Testis (tissue), 3 donors: ENCODE measurements around the gene ZNF18. TPM values are rescaled to one million over a fixed set of nuclear protein-coding genes. Genes with fewer than 3 reads are reported as not detected.
A peak's percentile ranks its signal among the peaks of the same experiment; 100 is the strongest.

Experiments
- DNase-seq: peaks from one replicate; pipeline ENCODE4 v3.0.0-alpha.2; 2019
- H3K27ac ChIP-seq, 2 donors: fragments of 200-600 bp; sonication (generic); one replicate each; pipeline ENCODE4 v1.5.1; 2019
- H3K27me3 ChIP-seq: fragments of 200-600 bp; sonication (generic); one replicate; pipeline ENCODE4 v1.5.1; 2019
- H3K36me3 ChIP-seq: fragments of 200-600 bp; sonication (generic); one replicate; pipeline ENCODE4 v1.5.1; 2017; ENCODE audit warnings: low read depth; ENCODE audit errors: missing control alignments
- H3K4me1 ChIP-seq: fragments of 200-600 bp; sonication (generic); one replicate; pipeline ENCODE4 v1.5.1; 2019
- H3K4me3 ChIP-seq, 2 donors: fragments of 200-600 bp; sonication (generic); one replicate each; pipeline ENCODE4 v1.5.1; 2017 to 2019
- H3K9me3 ChIP-seq: fragments of 200-600 bp; sonication (generic); one replicate; pipeline ENCODE4 v1.5.1; 2017
- POLR2A ChIP-seq: fragments of 450-650 bp; IDR thresholded peaks from one replicate; pipeline ENCODE4 v1.6.1; 2017; ENCODE audit warnings: antibody characterized with exemption, mild to moderate bottlenecking, moderate library complexity
- WGBS, 2 donors: methylation state at CpG; one replicate each; pipeline ENCODE4 v1.1.5; 2018; 5-methylcytosine and 5-hydroxymethylcytosine counted together
- intact Hi-C: fragments of 100-400 bp; cut with DNase I; formaldehyde crosslinking; loops from one replicate; pipeline ENCODE4 v1.15.1; 2023; ENCODE audit warnings: low total_unique reads
- polyA plus RNA-seq: library from polyadenylated mRNA; stranded (reverse); fragments of 350-450 nt; fragmentation: Illumina TruSeq; extraction: RNeasy Lipid Tissue Mini Kit (QIAGEN cat#74804); gene quantifications from one replicate; pipeline ENCODE4 v1.2.3, GENCODE V29; 2014; ENCODE audit warnings: low read depth, low replicate concordance; ENCODE audit not compliant: insufficient read depth
- total RNA-seq, 2 donors: library from RNA; depleted of rRNA; stranded (reverse); fragments of >200 nt; gene quantifications; one replicate each; pipeline ENCODE4 v1.2.3, GENCODE V29; 2016
- TF ChIP-seq, protein P1 (sequence below), 3 experiments: fragments of 450-650 bp in 2 of 3; fragments of 200-600 bp in 1 of 3; sonication (generic) in 1 of 3; IDR thresholded peaks; one replicate each; pipeline ENCODE4 v1.5.1; 2016 to 2019; ENCODE audit warnings: antibody characterized with exemption in 3 of 3, mild to moderate bottlenecking in 2 of 3, moderate library complexity in 1 of 3

The ZNF18 gene
- total and polyA plus RNA-seq, 3 donors from 2014 or later, result 14.9 to 23.1 (median 18.7) TPM

DNA sequence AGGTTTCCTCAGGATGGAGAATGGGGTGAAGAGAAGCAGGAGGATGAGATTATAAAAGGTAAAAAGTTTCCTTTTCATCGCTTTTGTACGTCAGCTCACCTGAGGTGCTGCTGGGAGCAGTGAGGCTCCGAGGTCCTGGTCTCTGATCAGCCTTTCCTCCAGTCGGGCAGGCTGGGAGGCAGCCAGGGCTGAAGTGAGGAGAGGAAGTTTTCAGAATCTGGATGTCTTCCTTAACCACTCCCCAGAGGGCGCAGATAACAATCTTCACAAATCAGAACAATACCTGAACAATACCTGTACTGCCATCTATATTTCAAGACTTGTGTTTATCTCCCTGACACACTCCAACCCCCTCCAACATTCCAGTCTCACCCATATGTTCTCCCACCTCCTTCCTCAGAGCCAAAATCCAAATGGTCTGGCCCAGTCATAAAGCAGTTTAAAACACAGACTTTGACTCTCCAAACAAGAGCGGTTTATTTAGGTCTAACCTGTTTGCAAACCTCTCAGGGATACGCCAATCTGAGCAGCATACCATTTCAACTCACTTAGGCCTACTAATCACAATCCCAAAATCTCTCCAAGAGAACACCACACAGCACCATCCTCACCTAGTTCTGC lies 6.8 kb downstream of the ZNF18 start:
- no peaks in the 10 kb centered on the region for H3K36me3 ChIP-seq
- H3K9me3 ChIP-seq, result no peaks in the 10 kb centered on the region
- no peak for DNase-seq
- H3K4me1 ChIP-seq, result peaks cover 8% of the 10 kb centered on the region
- no peak overlapping the region for H3K27ac ChIP-seq
- no peak overlapping the region for H3K4me3 ChIP-seq
- intact Hi-C loops, result no loop called here
- no peaks in the 10 kb centered on the region for H3K27me3 ChIP-seq
- TF ChIP-seq, protein P1, sequence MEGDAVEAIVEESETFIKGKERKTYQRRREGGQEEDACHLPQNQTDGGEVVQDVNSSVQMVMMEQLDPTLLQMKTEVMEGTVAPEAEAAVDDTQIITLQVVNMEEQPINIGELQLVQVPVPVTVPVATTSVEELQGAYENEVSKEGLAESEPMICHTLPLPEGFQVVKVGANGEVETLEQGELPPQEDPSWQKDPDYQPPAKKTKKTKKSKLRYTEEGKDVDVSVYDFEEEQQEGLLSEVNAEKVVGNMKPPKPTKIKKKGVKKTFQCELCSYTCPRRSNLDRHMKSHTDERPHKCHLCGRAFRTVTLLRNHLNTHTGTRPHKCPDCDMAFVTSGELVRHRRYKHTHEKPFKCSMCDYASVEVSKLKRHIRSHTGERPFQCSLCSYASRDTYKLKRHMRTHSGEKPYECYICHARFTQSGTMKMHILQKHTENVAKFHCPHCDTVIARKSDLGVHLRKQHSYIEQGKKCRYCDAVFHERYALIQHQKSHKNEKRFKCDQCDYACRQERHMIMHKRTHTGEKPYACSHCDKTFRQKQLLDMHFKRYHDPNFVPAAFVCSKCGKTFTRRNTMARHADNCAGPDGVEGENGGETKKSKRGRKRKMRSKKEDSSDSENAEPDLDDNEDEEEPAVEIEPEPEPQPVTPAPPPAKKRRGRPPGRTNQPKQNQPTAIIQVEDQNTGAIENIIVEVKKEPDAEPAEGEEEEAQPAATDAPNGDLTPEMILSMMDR (IDR thresholded peaks at IDR 0.05), result no peak
- no peak for TF ChIP-seq POLR2A
- 87% methylated on average over 7 of the region's 7 CpGs for WGBS, 2 donors

- intact Hi-C loops, result no loop called here
- no peak for DNase-seq
- no peaks in the 10 kb centered on the region for H3K9me3 ChIP-seq
- H3K4me1 ChIP-seq, result peaks cover 8% of the 10 kb centered on the region
- no peak overlapping the region for H3K27ac ChIP-seq
- H3K27me3 ChIP-seq, result no peaks in the 10 kb centered on the region
- no peaks in the 10 kb centered on the region for H3K36me3 ChIP-seq
- H3K4me3 ChIP-seq, result no peak overlapping the region
- TF ChIP-seq, protein P1 (IDR thresholded peaks at IDR 0.05), result peak; percentile 42 to 56 (median 47)
- TF ChIP-seq POLR2A, result no peak
- 32 to 47% methylated on average over 5 of the region's 5 CpGs for WGBS, 2 donors
These were observed 10.3 kb downstream of the ZNF18 start for GRCh38 chr17:11986942-11987329.

- DNase-seq, result peak; percentile 59
- Histone ChIP-seq H3K27ac (no peak overlapping the region), H3K4me1 (peaks cover 8% of the 10 kb centered on the region), H3K36me3 (no peaks in the 10 kb centered on the region), H3K4me3 (no peak overlapping the region), H3K27me3 (no peaks in the 10 kb centered on the region), H3K9me3 (no peaks in the 10 kb centered on the region)
- 77 to 87% methylated on average over 4 of the region's 4 CpGs for WGBS, 2 donors
- TF ChIP-seq POLR2A, result no peak
- TF ChIP-seq, protein P1 (IDR thresholded peaks at IDR 0.05), result no peak
- intact Hi-C loops, result no loop called here
These were observed 10.9 kb downstream of the ZNF18 start for GRCh38 chr17:11986179-11986941.

DNA sequence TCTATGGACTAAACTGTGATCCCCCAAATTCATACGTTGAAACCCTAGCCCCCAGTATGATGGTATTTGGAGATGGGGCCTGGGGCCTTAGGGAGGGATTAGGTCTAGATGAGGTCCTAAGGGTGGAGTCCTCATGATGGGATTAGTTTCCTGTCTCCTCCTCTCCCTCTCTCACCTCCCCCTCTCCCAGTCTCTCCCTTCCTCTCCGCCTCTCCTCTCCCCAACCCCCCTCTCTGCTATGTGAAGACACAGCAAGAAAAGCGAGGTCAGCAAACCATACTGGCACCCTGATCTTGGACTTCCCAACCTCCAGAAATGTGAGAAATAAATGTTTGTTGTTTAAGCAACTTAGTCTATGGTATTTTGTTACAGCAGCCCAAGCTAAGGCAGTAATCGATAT lies 15.4 kb downstream of the ZNF18 start:
- TF ChIP-seq POLR2A, result no peak
- H3K4me1 ChIP-seq, result peaks cover 7% of the 10 kb centered on the region
- WGBS, 2 donors, result 94 to 96% methylated on average over 4 of the region's 4 CpGs

GRCh38 chr17:11980813-11981212 lies 16.5 kb downstream of the ZNF18 start:
- no peak for DNase-seq
- H3K4me3 ChIP-seq, result no peak overlapping the region
- no peaks in the 10 kb centered on the region for H3K36me3 ChIP-seq
- no peak for TF ChIP-seq POLR2A
- TF ChIP-seq, protein P1 (IDR thresholded peaks at IDR 0.05), result peak in 1 of 3 experiments; percentile 34
- H3K4me1 ChIP-seq, result no peaks in the 10 kb centered on the region
- H3K9me3 ChIP-seq, result no peaks in the 10 kb centered on the region
- no peaks in the 10 kb centered on the region for H3K27me3 ChIP-seq
- WGBS, 2 donors, result 83 to 97% methylated on average over 2 of the region's 2 CpGs
- intact Hi-C loops, result no loop called here
- no peak overlapping the region for H3K27ac ChIP-seq

More for the DNA sequence above, 15.4 kb downstream of the ZNF18 start:
- no peak for DNase-seq
- H3K27me3 ChIP-seq, result no peaks in the 10 kb centered on the region
- no peaks in the 10 kb centered on the region for H3K9me3 ChIP-seq
- no peaks in the 10 kb centered on the region for H3K36me3 ChIP-seq
- no peak overlapping the region for H3K27ac ChIP-seq
- intact Hi-C loops, result no loop called here
- H3K4me3 ChIP-seq, result no peak overlapping the region
